Measurements from ENCODE around the gene PTTG1. TPM values are rescaled to one million over a fixed set of nuclear protein-coding genes. Genes with fewer than 3 reads are reported as not detected.

Gene PTTG1
- total and polyA plus RNA-seq, 2 experiments from 2014 or later = 394 to 620 TPM

GRCh38 chr5:160437271-160437670, 15.6 kb downstream of the PTTG1 start (continued):
- TF ChIP-seq ETS1 (IDR thresholded peaks at IDR 0.05) (no peak), POLR2AphosphoS5 (IDR thresholded peaks at IDR 0.05; ENCODE audit: low read depth) (no peak), NANOG (IDR thresholded peaks at IDR 0.05; ENCODE audit: borderline replicate concordance) (no peak)

GRCh38 chr5:160438316-160439204, 16.9 kb downstream of the PTTG1 start:
- no peaks in the 10 kb centered on the region for H3K27me3 ChIP-seq (ENCODE audit: insufficient read depth)
- peak overlapping the region; percentile 82 for H3K4me2 ChIP-seq
- Mint-ChIP-seq H3K4me1 (peaks cover 9% of the 10 kb centered on the region; the same call in 2 of the 3 replicates), H3K4me3 (peak overlapping the region; percentile 70), H3K27me3 (ENCODE audit: insufficient read depth, low read depth, poor library complexity) (peaks cover 2% of the 10 kb centered on the region), H3K27ac (no peak overlapping the region; the same call in 1 of the 2 replicates), H3K36me3 (ENCODE audit: low read depth) (no peaks in the 10 kb centered on the region), H3K9me3 (no peaks in the 10 kb centered on the region)
- H3F3A ChIP-seq (replicated peaks; ENCODE audit: low read depth) = no peaks in the 10 kb centered on the region
- H3K79me2 ChIP-seq (replicated peaks; ENCODE audit: insufficient read depth) = no peaks in the 10 kb centered on the region
- H3K36me3 ChIP-seq (ENCODE audit: insufficient read depth) = no peaks in the 10 kb centered on the region
- no peaks in the 10 kb centered on the region for H3K4me1 ChIP-seq (ENCODE audit: insufficient read depth)
- peak; percentile 88 for DNase-seq (ENCODE audit: low spot score)
- H2AFZ ChIP-seq = peak overlapping the region; percentile 87
- H3K9me2 ChIP-seq (ENCODE audit: insufficient read depth) = no peaks in the 10 kb centered on the region; the same call in 1 of the 2 replicates
- ATAC-seq = peak; percentile 80
- H3K27ac ChIP-seq (ENCODE audit: low read depth) = no peak overlapping the region
- no peaks in the 10 kb centered on the region for H4K20me1 ChIP-seq (replicated peaks; ENCODE audit: insufficient read depth)
- H3K4me3 ChIP-seq = peak overlapping the region; percentile 52
- TF ChIP-seq ZNF462 (CRISPR knock-in tag; IDR thresholded peaks at IDR 0.05) (no peak), ETS1 (IDR thresholded peaks at IDR 0.05) (0 out of 2 replicates have a peak, but pooled peaks have one; percentile 11), EZH2phosphoT487 (IDR thresholded peaks at IDR 0.05; ENCODE audit: unreplicated experiment) (no peak), JUNB (IDR thresholded peaks at IDR 0.05; ENCODE audit: unreplicated experiment) (no peak), CREB1 (CRISPR knock-in tag; IDR thresholded peaks at IDR 0.05; ENCODE audit: low read depth) (no peak), NANOG (IDR thresholded peaks at IDR 0.05; ENCODE audit: borderline replicate concordance) (no peak), ZNF114 (CRISPR knock-in tag; IDR thresholded peaks at IDR 0.05) (0 out of 2 replicates have a peak, but pooled peaks have one; percentile 29), CTCF (conservative IDR thresholded peaks at IDR 0.05; ENCODE audit: low read depth in 2 of 2) (peak; percentile 97 to 99), ZNF331 (CRISPR knock-in tag; IDR thresholded peaks at IDR 0.05; ENCODE audit: low read depth) (no peak)
